GM12891 (cell line): ENCODE data around the gene EYS.
"Not testable (repeated sequence)": the region's sequence is repeated elsewhere in the genome, so short reads cannot be mapped to it uniquely, and the experiment has no call there.

ENCODE experiments used
- POLR2A ChIP-seq: IDR thresholded peaks from 2 replicates; pipeline ENCODE4 v1.6.1; 2011; ENCODE audit warnings: low read depth, low read length, control low read depth
- POLR2AphosphoS5 ChIP-seq: IDR thresholded peaks from 2 replicates; pipeline ENCODE4 v1.6.1; 2011; ENCODE audit warnings: low read depth, low read length, control low read depth
- POU2F2 ChIP-seq: IDR thresholded peaks from 2 replicates; pipeline ENCODE4 v1.6.1; 2011; ENCODE audit warnings: low read depth, mild to moderate bottlenecking, control low read depth, low read length, moderate library complexity
- SPI1 ChIP-seq: IDR thresholded peaks from 2 replicates; pipeline ENCODE4 v1.6.1; 2011; ENCODE audit warnings: low read depth, low read length, control low read depth
- TAF1 ChIP-seq: IDR thresholded peaks from 2 replicates; pipeline ENCODE4 v1.6.1; 2011; ENCODE audit warnings: low read depth, low read length, control low read depth

DNA sequence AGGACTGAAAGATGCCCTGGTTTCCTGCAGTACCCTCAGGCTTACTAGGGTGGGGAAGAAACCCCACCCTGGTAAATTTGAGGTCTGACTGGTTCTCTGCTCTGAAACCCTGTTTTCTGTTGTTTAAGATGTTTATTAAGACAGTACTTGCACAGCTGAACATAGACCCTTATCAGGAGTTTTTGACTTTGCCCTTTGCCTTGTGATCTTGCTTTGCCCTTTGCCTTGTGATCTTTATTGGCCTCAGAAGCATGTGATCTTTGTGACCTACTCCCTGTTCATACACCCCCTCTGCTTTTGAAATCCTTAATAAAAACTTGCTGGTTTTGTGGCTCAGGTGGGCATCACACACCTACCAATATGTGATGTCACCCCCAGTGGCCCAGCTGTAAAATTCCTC lies 1949.8 kb downstream of the EYS start:
- not testable (repeated sequence) for TF ChIP-seq POLR2A, POLR2AphosphoS5, TAF1, SPI1, POU2F2
